Karpas-422 (cell line): Measurements from ENCODE around the gene SPRY2. TPM values are rescaled to one million over a fixed set of nuclear protein-coding genes. Genes with fewer than 3 reads are reported as not detected.

Experiments
- DNase-seq: peaks from one replicate; pipeline ENCODE4 v3.0.0-alpha.2; 2015
- H2AFZ ChIP-seq: fragments of 200-600 bp; sonication (generic); 2 replicates; pipeline ENCODE4 v1.6.1; 2014; ENCODE audit warnings: antibody characterized with exemption, low read length, mixed read lengths
- H3K27ac ChIP-seq: fragments of 200-600 bp; sonication (generic); 2 replicates; pipeline ENCODE4 v1.5.1; 2014; ENCODE audit warnings: mild to moderate bottlenecking, low read length, moderate library complexity
- H3K27me3 ChIP-seq: fragments of 200-600 bp; sonication (generic); 2 replicates; pipeline ENCODE4 v1.6.1; 2014; ENCODE audit warnings: low read length, mixed read lengths
- H3K36me3 ChIP-seq: fragments of 200-600 bp; sonication (generic); 2 replicates; pipeline ENCODE4 v1.6.1; 2014; ENCODE audit warnings: low read length, mixed read lengths; ENCODE audit not compliant: insufficient read depth
- H3K4me1 ChIP-seq: fragments of 200-600 bp; sonication (generic); 2 replicates; pipeline ENCODE4 v1.6.1; 2014; ENCODE audit warnings: mild to moderate bottlenecking, low read length, mixed read lengths
- H3K4me2 ChIP-seq: fragments of 200-600 bp; sonication (generic); 2 replicates; pipeline ENCODE4 v1.6.1; 2014; ENCODE audit warnings: low read length, low read depth, mild to moderate bottlenecking; ENCODE audit not compliant: poor library complexity, severe bottlenecking
- H3K4me3 ChIP-seq: fragments of 200-600 bp; sonication (generic); 2 replicates; pipeline ENCODE4 v1.5.1; 2014; ENCODE audit warnings: mild to moderate bottlenecking, antibody characterized with exemption, low read length, mixed read lengths
- H3K79me2 ChIP-seq: fragments of 200-600 bp; sonication (generic); 2 replicates; pipeline ENCODE4 v1.6.1; 2014; ENCODE audit warnings: mild to moderate bottlenecking, low read length, mixed read lengths
- H3K9ac ChIP-seq: fragments of 200-600 bp; sonication (generic); 2 replicates; pipeline ENCODE4 v1.6.0; 2014; ENCODE audit warnings: low read length
- H3K9me2 ChIP-seq: fragments of 200-600 bp; sonication (generic), shearing (Covaris generic); replicated peaks from 2 replicates; pipeline ENCODE4 v1.6.0; 2014; ENCODE audit warnings: mild to moderate bottlenecking, low read length, moderate library complexity; ENCODE audit not compliant: insufficient read depth
- H3K9me3 ChIP-seq: fragments of 300-700, 200-600 bp; sonication (generic); 2 replicates; pipeline ENCODE4 v1.6.1; 2014; ENCODE audit warnings: low read length, mixed read lengths
- H4K20me1 ChIP-seq: fragments of 200-600 bp; sonication (generic); 2 replicates; pipeline ENCODE4 v1.6.1; 2014; ENCODE audit warnings: mild to moderate bottlenecking, antibody characterized with exemption, low read length, low read depth; ENCODE audit not compliant: insufficient read depth
- total RNA-seq: library from RNA; depleted of rRNA; stranded (reverse); fragments of >200 nt; shearing (Covaris generic); gene quantifications from 2 replicates; pipeline ENCODE4 v1.2.3, GENCODE V29; 2014; ENCODE audit warnings: low replicate concordance

Gene SPRY2
- total RNA-seq, 1 experiment from 2014 or later: not detected

- Histone ChIP-seq H3K27me3 (no peaks in the 10 kb centered on the region), H3K9me3 (peaks cover 4% of the 10 kb centered on the region), H3K9me2 (no peaks in the 10 kb centered on the region), H3K4me3 (no peak overlapping the region), H3K27ac (no peak overlapping the region), H3K79me2 (no peaks in the 10 kb centered on the region), H3K36me3 (no peaks in the 10 kb centered on the region), H3K4me1 (no peaks in the 10 kb centered on the region), H2AFZ (no peak overlapping the region), H3K4me2 (no peak overlapping the region), H4K20me1 (no peaks in the 10 kb centered on the region), H3K9ac (no peak overlapping the region)
- DNase-seq: no peak
These were observed 3.4 kb downstream of the SPRY2 start for GRCh38 chr13:80337288-80338081.

GRCh38 chr13:80336776-80337287 lies 4.1 kb downstream of the SPRY2 start:
- Histone ChIP-seq H3K4me1 (no peaks in the 10 kb centered on the region), H3K27ac (no peak overlapping the region), H3K36me3 (no peaks in the 10 kb centered on the region), H3K79me2 (no peaks in the 10 kb centered on the region), H2AFZ (no peak overlapping the region), H3K9me3 (peaks cover 9% of the 10 kb centered on the region), H3K9ac (no peak overlapping the region), H4K20me1 (no peaks in the 10 kb centered on the region), H3K27me3 (no peaks in the 10 kb centered on the region), H3K4me2 (no peak overlapping the region), H3K4me3 (no peak overlapping the region), H3K9me2 (no peaks in the 10 kb centered on the region)
- no peak for DNase-seq

GRCh38 chr13:80336370-80336769 lies 4.6 kb downstream of the SPRY2 start:
- Histone ChIP-seq H3K36me3 (no peaks in the 10 kb centered on the region), H3K27ac (no peak overlapping the region), H3K9ac (no peak overlapping the region), H3K27me3 (no peaks in the 10 kb centered on the region), H2AFZ (no peak overlapping the region), H3K9me3 (peaks cover 13% of the 10 kb centered on the region), H3K9me2 (no peaks in the 10 kb centered on the region), H4K20me1 (no peaks in the 10 kb centered on the region), H3K4me1 (no peaks in the 10 kb centered on the region), H3K79me2 (no peaks in the 10 kb centered on the region), H3K4me3 (no peak overlapping the region), H3K4me2 (no peak overlapping the region)
- no peak for DNase-seq

- Histone ChIP-seq H3K36me3 (no peaks in the 10 kb centered on the region), H3K27ac (no peak overlapping the region), H3K4me3 (no peak overlapping the region), H2AFZ (no peak overlapping the region), H3K9ac (no peak overlapping the region), H3K27me3 (no peaks in the 10 kb centered on the region), H4K20me1 (no peaks in the 10 kb centered on the region), H3K4me2 (no peak overlapping the region), H3K9me2 (no peaks in the 10 kb centered on the region), H3K79me2 (no peaks in the 10 kb centered on the region), H3K4me1 (no peaks in the 10 kb centered on the region), H3K9me3 (peaks cover 16% of the 10 kb centered on the region)
- DNase-seq: no peak
These were observed 6.2 kb downstream of the SPRY2 start for GRCh38 chr13:80334597-80335260.

GRCh38 chr13:80331984-80332383 lies 8.9 kb downstream of the SPRY2 start:
- no peak for DNase-seq
- Histone ChIP-seq H3K4me1 (no peaks in the 10 kb centered on the region), H3K27ac (no peak overlapping the region), H3K4me2 (no peak overlapping the region), H3K27me3 (no peaks in the 10 kb centered on the region), H4K20me1 (no peaks in the 10 kb centered on the region), H3K36me3 (no peaks in the 10 kb centered on the region), H3K79me2 (no peaks in the 10 kb centered on the region), H3K9me3 (peaks cover 17% of the 10 kb centered on the region), H3K9me2 (no peaks in the 10 kb centered on the region), H2AFZ (no peak overlapping the region), H3K9ac (no peak overlapping the region), H3K4me3 (no peak overlapping the region)

- no peaks in the 10 kb centered on the region for H3K79me2 ChIP-seq
These were observed 11.7 kb downstream of the SPRY2 start for GRCh38 chr13:80329250-80329649.

GRCh38 chr13:80319004-80319403 lies 21.9 kb downstream of the SPRY2 start:
- Histone ChIP-seq H3K9me3 (no peaks in the 10 kb centered on the region), H3K4me1 (no peaks in the 10 kb centered on the region), H3K4me3 (no peak overlapping the region), H3K36me3 (no peaks in the 10 kb centered on the region), H4K20me1 (no peaks in the 10 kb centered on the region), H3K4me2 (no peak overlapping the region), H3K79me2 (no peaks in the 10 kb centered on the region), H3K9ac (no peak overlapping the region), H3K9me2 (no peaks in the 10 kb centered on the region), H3K27me3 (0 out of 2 replicates have a peak, but pooled peaks cover 3% of the 10 kb centered on the region), H3K27ac (no peak overlapping the region), H2AFZ (no peak overlapping the region)
- no peak for DNase-seq

More at GRCh38 chr13:80329250-80329649, 11.7 kb downstream of the SPRY2 start:
- no peak overlapping the region for H2AFZ ChIP-seq
- H3K4me3 ChIP-seq: no peak overlapping the region
- H3K27ac ChIP-seq: no peak overlapping the region
- H3K27me3 ChIP-seq: no peaks in the 10 kb centered on the region
- H3K9me3 ChIP-seq: peaks cover 17% of the 10 kb centered on the region
- DNase-seq: no peak
- no peak overlapping the region for H3K9ac ChIP-seq
- no peaks in the 10 kb centered on the region for H3K4me1 ChIP-seq
- H3K9me2 ChIP-seq: no peaks in the 10 kb centered on the region
- H3K4me2 ChIP-seq: no peak overlapping the region
- no peaks in the 10 kb centered on the region for H4K20me1 ChIP-seq
- no peaks in the 10 kb centered on the region for H3K36me3 ChIP-seq
